Astrocyte of the cerebellum (primary cell): ENCODE data around the gene CPT1B.
"Not testable (repeated sequence)": the region's sequence is repeated elsewhere in the genome, so short reads cannot be mapped to it uniquely, and the experiment has no call there.

Experiments used
- DNase-seq: peaks from one replicate; pipeline ENCODE4 v3.0.0-alpha.2; 2011; ENCODE audit warnings: low read depth
- H3K4me3 ChIP-seq: 2 replicates; pipeline ENCODE4 v1.5.1; 2011; ENCODE audit warnings: mild to moderate bottlenecking, low read depth, low read length, moderate library complexity
- CTCF ChIP-seq: IDR thresholded peaks from 2 replicates; pipeline ENCODE4 v1.5.1; 2012; ENCODE audit warnings: low read length, low read depth, moderate library complexity, mild to moderate bottlenecking; ENCODE audit errors: missing control alignments
- in situ Hi-C: cut with HindIII; loops from 2 replicates; pipeline ENCODE4 v1.10.0; 2017; ENCODE audit warnings: low sequenced_read_pairs

The CPT1B gene

GRCh38 chr22:50546326-50547262, 31.6 kb downstream of the CPT1B start:
- DNase-seq, result no peak
- TF ChIP-seq CTCF, result no peak
- in situ Hi-C loops, result no loop called here
- H3K4me3 ChIP-seq, result no peak overlapping the region

GRCh38 chr22:50545522-50546325, 32.5 kb downstream of the CPT1B start, which contains the start of gene KLHDC7B:
Gene KLHDC7B (plus strand): TSS chr22:50545899. CDS start chr22:50546244, 345 bp downstream.
- H3K4me3 ChIP-seq, result no peak within 1 kb of the TSS
- in situ Hi-C loops, result no loop called here
- no peak for TF ChIP-seq CTCF
- no peak for DNase-seq

GRCh38 chr22:50544746-50545253, 33.4 kb downstream of the CPT1B start:
- in situ Hi-C loops, result no loop called here
- H3K4me3 ChIP-seq, result no peak overlapping the region
- TF ChIP-seq CTCF, result no peak
- DNase-seq, result no peak

- peak; percentile 55 for TF ChIP-seq CTCF
- DNase-seq, result no peak
- H3K4me3 ChIP-seq, result peak overlapping the region; percentile 18
- in situ Hi-C loops, result no loop called here
Measured at GRCh38 chr22:50544078-50544745, 34.0 kb downstream of the CPT1B start.

GRCh38 chr22:50542416-50542927, 35.8 kb downstream of the CPT1B start:
- no peak overlapping the region for H3K4me3 ChIP-seq
- DNase-seq, result no peak
- in situ Hi-C loops, result no loop called here
- TF ChIP-seq CTCF, result no peak

- DNase-seq, in situ Hi-C loops, H3K4me3 ChIP-seq: not testable (repeated sequence)
Measured at GRCh38 chr22:50541667-50542026, 36.6 kb downstream of the CPT1B start.
